H1 (cell line): ENCODE measurements around the gene FAM222B. TPM values are rescaled to one million over a fixed set of nuclear protein-coding genes. Genes with fewer than 3 reads are reported as not detected.

ENCODE experiments used
- CTCF ChIA-PET: fragments of 300-600 bp; sonication (Branson Sonifier 250); formaldehyde crosslinking; loops from one replicate; lab custom pipeline; 2021; ENCODE audit not compliant: partially characterized antibody; lab: Charles Lee
- POLR2A ChIA-PET: fragments of 300-600 bp; sonication (Branson Sonifier 250); formaldehyde crosslinking; loops from one replicate; lab custom pipeline; 2021; ENCODE audit warnings: inconsistent platforms; ENCODE audit not compliant: partially characterized antibody; lab: Charles Lee
- DNase-seq, 2 experiments: peaks; one replicate each; pipeline versions ENCODE4 v3.0.0 to v3.0.0-alpha.2; 2010 to 2022; ENCODE audit warnings: low spot score in 2 of 2, low read depth in 1 of 2, mixed read lengths in 1 of 2
- FAIRE-seq: peaks from 2 replicates; lab custom pipeline; 2011; peaks lifted over from hg19 to GRCh38; lab: Jason Lieb, UNC
- H2AFZ ChIP-seq: 2 replicates; pipeline ENCODE4 v1.8.1; 2012; ENCODE audit warnings: low read length, inconsistent platforms
- H2AK5ac ChIP-seq: 2 replicates; pipeline ENCODE4 v1.6.1; 2013; ENCODE audit warnings: low read depth, low read length
- H2BK120ac ChIP-seq: replicated peaks from 2 replicates; pipeline ENCODE3; 2013; ENCODE audit warnings: low read depth, low read length, inconsistent platforms
- H2BK12ac ChIP-seq: 2 replicates; pipeline ENCODE4 v1.6.1; 2013; ENCODE audit warnings: low read depth, low read length
- H2BK15ac ChIP-seq: 2 replicates; pipeline ENCODE4 v1.6.1; 2013; ENCODE audit warnings: low read length
- H2BK20ac ChIP-seq: 2 replicates; pipeline ENCODE4 v1.6.1; 2013; ENCODE audit warnings: low read length
- H2BK5ac ChIP-seq: 2 replicates; pipeline ENCODE4 v1.6.1; 2013; ENCODE audit warnings: low read depth, low read length
- H3K14ac ChIP-seq: 2 replicates; pipeline ENCODE4 v1.6.1; 2013; ENCODE audit warnings: inconsistent platforms; ENCODE audit not compliant: insufficient read length
- H3K18ac ChIP-seq: 2 replicates; pipeline ENCODE4 v1.6.1; 2013; ENCODE audit warnings: low read length; ENCODE audit errors: extremely low read depth
- H3K23ac ChIP-seq: 2 replicates; pipeline ENCODE4 v1.6.1; 2013; ENCODE audit warnings: inconsistent platforms; ENCODE audit not compliant: insufficient read length
- H3K23me2 ChIP-seq: 2 replicates; pipeline ENCODE4 v1.6.1; 2013; ENCODE audit warnings: low read depth, low read length
- H3K27ac ChIP-seq: 2 replicates; pipeline ENCODE4 v1.6.1; 2011; ENCODE audit warnings: low read depth, low read length, inconsistent platforms
- H3K27me3 ChIP-seq, 4 experiments: replicated peaks in 1 of 4; 1 replicate in 1 of 4; 2 replicates in 3 of 4; pipeline versions ENCODE4 v1.6.1 to v1.8.1; 2011 to 2013; ENCODE audit warnings: low read length in 3 of 4, mild to moderate bottlenecking in 3 of 4, inconsistent platforms in 2 of 4, mixed read lengths in 2 of 4, moderate library complexity in 1 of 4; ENCODE audit not compliant: control insufficient read depth in 3 of 4, insufficient read depth in 3 of 4; ENCODE audit errors: extremely low read depth in 1 of 4
- H3K36me3 ChIP-seq, 4 experiments: 2 replicates each; pipeline versions ENCODE4 v1.6.1 to v1.8.1; 2011 to 2013; ENCODE audit warnings: mild to moderate bottlenecking in 4 of 4, low read length in 3 of 4, moderate library complexity in 2 of 4, control low read depth in 1 of 4, inconsistent platforms in 1 of 4; ENCODE audit not compliant: insufficient read depth in 4 of 4, control insufficient read depth in 2 of 4
- H3K4ac ChIP-seq: replicated peaks from 2 replicates; pipeline ENCODE3; 2013; ENCODE audit warnings: low read length, low read depth, mixed read lengths, inconsistent platforms; ENCODE audit not compliant: insufficient read length
- H3K4me1 ChIP-seq, 4 experiments: replicated peaks in 1 of 4; 1 replicate in 1 of 4; 2 replicates in 3 of 4; pipeline versions ENCODE4 v1.6.1 to v1.8.1; 2011 to 2013; ENCODE audit warnings: low read length in 3 of 4, inconsistent platforms in 2 of 4, mixed read lengths in 1 of 4; ENCODE audit not compliant: insufficient read depth in 4 of 4, control insufficient read depth in 3 of 4
- H3K4me2 ChIP-seq, 2 experiments: 2 replicates each; pipeline versions ENCODE4 v1.6.1 to v1.8.1; 2011 to 2013; ENCODE audit warnings: low read depth in 2 of 2, low read length in 2 of 2, control low read depth in 1 of 2, inconsistent platforms in 1 of 2, mild to moderate bottlenecking in 1 of 2; ENCODE audit not compliant: insufficient read depth in 1 of 2
- H3K4me3 ChIP-seq, 4 experiments: fragments of 200-600, 300-600 bp in 1 of 4; sonication (generic), shearing (Covaris generic), sonication (Bioruptor Twin) in 1 of 4; 2 replicates each; pipeline versions ENCODE4 v1.5.1 to v1.8.1; 2011 to 2016; ENCODE audit warnings: low read length in 4 of 4, low read depth in 3 of 4, control low read depth in 2 of 4, inconsistent platforms in 2 of 4, mild to moderate bottlenecking in 2 of 4, mixed read lengths in 1 of 4, moderate library complexity in 1 of 4; ENCODE audit not compliant: insufficient read depth in 2 of 4; ENCODE audit errors: extremely low read depth in 1 of 4
- H3K56ac ChIP-seq: replicated peaks from 2 replicates; pipeline ENCODE3; 2013; ENCODE audit warnings: low read depth, mild to moderate bottlenecking, mixed read lengths, low read length, inconsistent platforms; ENCODE audit not compliant: insufficient read length
- H3K79me1 ChIP-seq: 2 replicates; pipeline ENCODE4 v1.6.1; 2013; ENCODE audit warnings: low read depth, low read length, control low read depth
- H3K79me2 ChIP-seq, 2 experiments: 2 replicates each; pipeline versions ENCODE4 v1.6.1 to v1.8.1; 2012 to 2013; ENCODE audit warnings: low read length in 2 of 2, mild to moderate bottlenecking in 2 of 2, inconsistent platforms in 1 of 2; ENCODE audit not compliant: insufficient read depth in 2 of 2, control insufficient read depth in 1 of 2
- H3K9ac ChIP-seq, 4 experiments: replicated peaks in 1 of 4; 1 replicate in 1 of 4; 2 replicates in 3 of 4; pipeline versions ENCODE4 v1.6.1 to v1.8.1; 2011 to 2013; ENCODE audit warnings: low read depth in 3 of 4, low read length in 3 of 4, control low read depth in 2 of 4, mild to moderate bottlenecking in 2 of 4, moderate library complexity in 2 of 4, inconsistent platforms in 1 of 4; ENCODE audit errors: extremely low read depth in 1 of 4
- H3K9me3 ChIP-seq, 2 experiments: 2 replicates each; pipeline versions ENCODE4 v1.6.1 to v1.8.1; 2012 to 2013; ENCODE audit warnings: mild to moderate bottlenecking in 2 of 2, moderate library complexity in 2 of 2, control low read depth in 1 of 2, inconsistent platforms in 1 of 2, low read depth in 1 of 2, low read length in 1 of 2, mixed read lengths in 1 of 2; ENCODE audit not compliant: insufficient read depth in 2 of 2
- H4K20me1 ChIP-seq, 2 experiments: replicated peaks in 1 of 2; 2 replicates each; pipeline versions ENCODE3 to v1.8.1; 2011 to 2013; ENCODE audit warnings: inconsistent platforms in 2 of 2, low read length in 2 of 2, mild to moderate bottlenecking in 1 of 2; ENCODE audit not compliant: insufficient read depth in 2 of 2, control insufficient read depth in 1 of 2
- H4K5ac ChIP-seq: 2 replicates; pipeline ENCODE4 v1.6.1; 2013; ENCODE audit warnings: low read length, low read depth, mixed read lengths, inconsistent platforms; ENCODE audit not compliant: insufficient read length
- H4K8ac ChIP-seq: 2 replicates; pipeline ENCODE4 v1.8.0; 2013; ENCODE audit warnings: mild to moderate bottlenecking, moderate library complexity, low read length, inconsistent platforms; ENCODE audit not compliant: insufficient read depth; ENCODE audit errors: extremely low read depth
- H4K91ac ChIP-seq: replicated peaks from 2 replicates; pipeline ENCODE3; 2013; ENCODE audit warnings: low read length, mixed read lengths, inconsistent platforms; ENCODE audit not compliant: insufficient read length
- KDM5A ChIP-seq: fragments of 200-600 bp; IDR thresholded peaks from 2 replicates; pipeline ENCODE4 v1.7.1; 2012; ENCODE audit warnings: mild to moderate bottlenecking, low read length, inconsistent platforms, mixed read lengths
- WGBS, 2 experiments: shearing (Covaris generic) in 1 of 2; methylation state at CpG; one replicate each; pipeline versions ENCODE4 v1.1.6 to v1.1.7; 2013 to 2015; ENCODE audit warnings: low lambda C conversion rate in 2 of 2, mixed read lengths in 2 of 2, inconsistent platforms in 1 of 2, low coverage in 1 of 2, missing lambda C conversion rate in 1 of 2; ENCODE audit not compliant: insufficient replicate concordance in 2 of 2, insufficient coverage in 1 of 2, insufficient read length in 1 of 2; ENCODE audit errors: extremely low coverage in 1 of 2, missing lambda C conversion rate in 1 of 2; 5-methylcytosine and 5-hydroxymethylcytosine counted together
- polyA plus RNA-seq, 7 experiments: library from polyadenylated mRNA; depleted of rRNA in 3 of 7; stranded (reverse) in 5 of 7; unstranded in 2 of 7; fragments of >200 nt in 5 of 7; fragments of 200-250 nt in 2 of 7; gene quantifications; 1 replicate in 5 of 7; 2 replicates in 1 of 7; 4 replicates in 1 of 7; pipeline versions ENCODE4 v1.2.1 to v1.2.3, GENCODE V29; 2011 to 2013; ENCODE audit warnings: missing spikeins in 2 of 7, mixed read lengths in 2 of 7
- total RNA-seq: library from RNA; stranded (reverse); fragmentation: NEBNext Ultra II Directional; extraction: Animal tissue kit (Norgen Biotek cat#: 25700); gene quantifications from 2 replicates; pipeline ENCODE4 v1.2.1, GENCODE V29; 2021

FAM222B gene
- total and polyA plus RNA-seq, 2 of the 8 experiments (the other 6 are each of a cell fraction or from before 2014, with no cell fraction given), result 42.1 to 81.7 TPM

- H3K9me3 ChIP-seq, result no peaks in the 10 kb centered on the region
- H2AK5ac ChIP-seq, result peak overlapping the region; percentile 30; the same call in 1 of the 2 replicates
- DNase-seq (no peak), FAIRE-seq (no peak)
- H3K56ac ChIP-seq, result no peak overlapping the region
- H2BK15ac ChIP-seq, result peak overlapping the region; percentile 77; the same call in 1 of the 2 replicates
- no peaks in the 10 kb centered on the region for H3K27me3 ChIP-seq
- H2BK120ac ChIP-seq, result peak overlapping the region; percentile 4
- ChIA-PET CTCF (interaction anchor here (5.9 to 7.3 kb wide), 4 partner anchors 9 to 121 kb away, joined by 48 to 134 read pairs (median 78); partner anchors contain the start of genes NEK8 and TLCD1), POLR2A (interaction anchor here (3.0 to 11.4 kb wide), 4 partner anchors 11 to 138 kb away, joined by 15 to 240 read pairs (median 98); partner anchors contain the start of genes FLOT2, TLCD1 and TRAF4)
- no peak overlapping the region for H3K27ac ChIP-seq
- peak overlapping the region; percentile 93 for H4K91ac ChIP-seq
- peaks cover 0 to 10% of the 10 kb centered on the region in 2 experiments; a peak in 1 of 4 replicates for H3K79me2 ChIP-seq
- no peak overlapping the region for H3K14ac ChIP-seq
- no peak overlapping the region for H3K4me2 ChIP-seq
- H3K4me3 ChIP-seq, result no peak overlapping the region
- H3K9ac ChIP-seq, result no peak overlapping the region; a peak in 1 of 7 replicates
- H3K23ac ChIP-seq, result no peak overlapping the region
- peak overlapping the region; percentile 98 for H2BK20ac ChIP-seq
- H4K20me1 ChIP-seq, result peaks cover 0 to 4% of the 10 kb centered on the region in 2 experiments
- WGBS, 2 experiments, result 96% methylated on average over 18 of the region's 18 CpGs; no CpG with 5 or more reads in 1 of the 2 experiments
- TF ChIP-seq KDM5A, result no peak
- peak overlapping the region; percentile 59 for H4K8ac ChIP-seq
- no peaks in the 10 kb centered on the region for H3K23me2 ChIP-seq
- H2AFZ ChIP-seq, result no peak overlapping the region
- no peak overlapping the region for H4K5ac ChIP-seq
- H3K4me1 ChIP-seq, result peaks cover 9 to 25% (median 18%) of the 10 kb centered on the region in 4 experiments
- peaks cover 17 to 26% (median 22%) of the 10 kb centered on the region in 4 experiments for H3K36me3 ChIP-seq
- H3K18ac ChIP-seq, result peak overlapping the region; percentile 55; the same call in 1 of the 2 replicates
- peak overlapping the region; percentile 81 for H3K4ac ChIP-seq
- peak overlapping the region; percentile 93; the same call in 1 of the 2 replicates for H2BK12ac ChIP-seq
- no peaks in the 10 kb centered on the region; the same call in 1 of the 2 replicates for H3K79me1 ChIP-seq
- peak overlapping the region; percentile 96; the same call in 1 of the 2 replicates for H2BK5ac ChIP-seq
Observed at GRCh38 chr17:28759256-28759865, 83.2 kb downstream of the FAM222B start.
